Measurements from ENCODE around the gene ITPK1.

GRCh38 chr14:92939699-92940098 is 176.0 kb downstream of the ITPK1 start:
- TF ChIP-seq CTCF (IDR thresholded peaks at IDR 0.05) (no peak), POLR2A (IDR thresholded peaks at IDR 0.05) (no peak)
